IgD-negative memory B cell (primary cell): Measurements from ENCODE around the gene TMEM63A. TPM values are rescaled to one million over a fixed set of nuclear protein-coding genes. Genes with fewer than 3 reads are reported as not detected.
"Not testable (repeated sequence)": the region's sequence is repeated elsewhere in the genome, so short reads cannot be mapped to it uniquely, and the experiment has no call there.

Source experiments
- H3K27ac Mint-ChIP-seq, 3 donors: one replicate each; pipeline ENCODE4 v1.8.0; 2020 to 2022; ENCODE audit warnings: mild to moderate bottlenecking in 3 of 3, mixed read lengths in 3 of 3, moderate library complexity in 1 of 3
- H3K27me3 Mint-ChIP-seq: one replicate; pipeline ENCODE4 v1.8.0; 2021; ENCODE audit warnings: mixed read lengths
- H3K36me3 Mint-ChIP-seq: one replicate; pipeline ENCODE4 v1.8.0; 2020; ENCODE audit warnings: mild to moderate bottlenecking, mixed read lengths
- H3K4me1 Mint-ChIP-seq, 3 donors: one replicate each; pipeline ENCODE4 v1.8.0; 2020 to 2022; ENCODE audit warnings: mixed read lengths in 3 of 3, mild to moderate bottlenecking in 1 of 3
- H3K4me3 Mint-ChIP-seq, 4 donors: one replicate each; pipeline ENCODE4 v1.8.0; 2020 to 2022; ENCODE audit warnings: mild to moderate bottlenecking in 4 of 4, mixed read lengths in 4 of 4, moderate library complexity in 3 of 4
- H3K9me3 Mint-ChIP-seq, 3 donors: one replicate each; pipeline ENCODE4 v1.8.0; 2020 to 2021; ENCODE audit warnings: mixed read lengths in 3 of 3, mild to moderate bottlenecking in 1 of 3
- polyA plus RNA-seq: library from polyadenylated mRNA; unstranded; fragments of 300-500 nt; fragmentation: Illumina TruSeq; gene quantifications from one replicate; pipeline ENCODE4 v1.2.3, GENCODE V29; 2021

Gene TMEM63A
- polyA plus RNA-seq, 1 donor from 2014 or later: 32.1 TPM

DNA sequence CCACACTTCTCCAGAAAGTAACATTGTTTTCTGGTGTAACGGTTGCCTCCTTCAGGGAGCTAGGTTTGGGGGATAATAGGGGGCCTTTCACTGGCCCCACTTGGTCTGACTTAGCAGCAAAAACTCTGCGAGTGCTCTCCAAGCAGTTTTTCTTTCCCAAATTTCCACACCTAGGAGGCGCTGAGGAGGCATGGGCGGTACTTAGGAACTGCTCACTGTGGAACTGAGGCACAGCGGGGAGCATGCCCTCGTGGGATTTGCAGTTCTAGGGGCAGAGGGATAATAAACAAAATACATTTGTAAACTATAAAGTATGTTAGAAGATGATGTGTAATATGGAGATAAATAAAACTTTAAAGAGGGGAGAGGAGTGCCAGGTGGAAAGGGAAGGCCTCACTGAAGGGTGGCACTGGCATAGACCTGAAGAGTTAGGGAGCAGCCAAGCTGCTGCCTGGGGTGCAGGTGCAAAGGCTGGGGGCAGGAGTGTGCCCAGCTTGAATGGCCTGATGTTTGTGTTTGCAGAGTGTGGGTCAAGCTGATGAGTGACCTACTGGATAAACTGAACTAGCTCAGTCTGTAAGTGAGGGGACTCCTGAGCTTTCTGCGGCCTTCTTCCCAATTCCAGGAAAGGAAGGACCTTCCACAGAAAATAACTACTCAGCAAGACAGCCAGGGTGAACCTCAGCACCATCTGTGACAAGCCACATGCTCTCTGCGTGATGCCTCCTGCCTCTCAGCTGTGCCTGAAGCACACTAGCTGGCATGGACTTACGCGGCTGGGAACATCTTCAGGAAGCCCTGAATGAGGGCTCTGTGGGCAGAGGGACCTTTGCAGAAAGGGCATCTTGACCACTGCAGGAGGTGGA is 70.3 kb downstream of the TMEM63A start:
- H3K4me3 Mint-ChIP-seq: peak overlapping the region in 2 of 4 donors; percentile 17 to 28
- H3K27me3 Mint-ChIP-seq: no peaks in the 10 kb centered on the region
- peak overlapping the region in 1 of 3 donors; percentile 23 for H3K27ac Mint-ChIP-seq
- no peaks in the 10 kb centered on the region for H3K9me3 Mint-ChIP-seq
- no peaks in the 10 kb centered on the region for H3K36me3 Mint-ChIP-seq
- H3K4me1 Mint-ChIP-seq: peaks cover 0 to 8% (median 6%) of the 10 kb centered on the region in 3 donors

DNA sequence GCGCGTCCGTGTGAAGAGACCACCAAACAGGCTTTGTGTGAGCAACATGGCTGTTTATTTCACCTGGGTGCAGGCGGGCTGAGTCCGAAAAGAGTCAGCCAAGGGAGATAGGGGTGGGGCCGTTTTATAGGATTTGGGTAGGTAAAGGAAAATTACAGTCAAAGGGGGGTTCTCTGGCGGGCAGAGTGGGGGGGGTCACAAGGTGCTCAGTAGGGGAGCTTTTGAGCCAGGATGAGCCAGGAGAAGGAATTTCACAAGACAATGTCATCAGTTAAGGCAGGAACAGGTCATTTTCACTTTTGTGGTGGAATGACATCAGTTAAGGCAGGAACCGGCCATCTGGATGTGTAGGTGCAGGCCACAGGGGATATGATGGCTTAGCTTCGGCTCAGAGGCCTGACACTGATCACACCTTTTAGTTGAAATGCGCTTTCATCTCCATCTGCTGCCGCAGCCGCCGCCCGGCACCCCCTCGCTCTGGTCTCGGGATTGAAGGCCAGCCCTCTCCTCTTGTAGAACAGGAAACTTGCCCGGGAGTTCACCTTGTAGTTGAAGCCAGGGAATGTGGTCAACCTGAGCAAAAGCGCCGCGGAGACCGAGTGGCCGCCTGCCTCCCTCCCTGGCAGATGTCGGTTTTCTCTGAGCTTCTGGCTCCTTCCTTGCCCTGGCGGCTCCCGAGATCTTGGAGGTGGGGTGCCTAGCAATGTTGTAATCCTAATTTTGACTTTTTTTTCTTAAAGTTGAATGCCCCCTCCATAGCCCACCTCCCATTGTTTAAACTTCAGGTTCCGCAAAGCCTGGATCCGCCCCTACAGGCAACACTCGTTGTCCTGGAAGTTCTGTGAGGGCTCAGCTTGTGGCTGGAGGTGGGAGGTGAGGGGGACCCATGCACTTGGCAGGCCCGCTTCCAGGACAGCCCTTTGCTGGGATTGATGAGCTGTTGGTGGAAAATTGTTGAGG is 71.3 kb downstream of the TMEM63A start:
- peak overlapping the region; percentile 77 to 93 (median 87) for H3K4me3 Mint-ChIP-seq
- not testable (repeated sequence) for H3K36me3 Mint-ChIP-seq, H3K4me1 Mint-ChIP-seq, H3K9me3 Mint-ChIP-seq, H3K27me3 Mint-ChIP-seq
- peak overlapping the region in 1 of 3 donors; percentile 43 for H3K27ac Mint-ChIP-seq

DNA sequence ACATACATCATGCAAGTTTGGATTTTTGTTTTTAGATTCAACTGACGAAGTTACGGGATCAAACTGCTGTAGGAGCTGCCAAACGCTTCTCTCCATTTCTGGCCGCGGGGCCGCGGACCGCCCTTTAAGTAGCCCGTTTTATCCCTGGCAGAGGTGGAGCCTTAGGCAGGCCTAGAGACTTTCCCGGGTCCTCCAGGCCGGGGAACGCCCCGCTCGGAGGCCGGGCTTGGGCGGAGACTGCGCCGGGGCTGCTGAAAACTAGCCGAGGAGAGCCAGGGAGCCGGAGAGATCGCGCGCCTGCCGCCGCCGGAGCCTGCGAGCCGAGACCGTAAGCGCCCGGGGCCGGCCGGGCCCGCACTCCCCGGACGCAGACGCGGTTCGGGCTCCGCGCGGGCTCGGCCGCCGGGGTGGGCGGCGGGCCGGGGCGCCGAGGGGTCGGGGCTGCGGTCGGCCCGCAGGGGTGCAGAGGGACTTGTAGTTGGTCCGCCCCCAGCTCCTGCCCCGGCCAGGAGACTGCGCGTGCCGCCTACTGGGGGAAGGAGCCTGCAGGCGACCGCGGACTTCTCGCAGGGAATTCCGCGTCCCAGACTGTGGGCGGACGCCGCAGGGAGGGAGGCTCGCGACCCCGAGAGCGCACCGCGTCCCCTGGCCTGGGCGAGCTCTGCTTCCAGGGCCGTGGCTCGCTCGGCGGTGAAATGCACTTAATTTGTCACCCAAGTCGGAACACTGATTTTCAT is 72.2 kb downstream of the TMEM63A start, which contains the start of gene EPHX1:
Gene EPHX1 (plus strand): TSS at position 283 of the 737 bp plus-strand sequence. CDS start 18,606 bp downstream, outside the sequence.
- Mint-ChIP-seq H3K27me3 (no peaks in the 10 kb centered on the region), H3K4me3 (peak within 1 kb of the TSS; percentile 82 to 93 (median 87)), H3K4me1 (peaks cover 0 to 8% (median 8%) of the 10 kb centered on the region in 3 donors), H3K27ac (peak within 1 kb of the TSS in 2 of 3 donors; percentile 21 to 43), H3K9me3 (no peaks in the 10 kb centered on the region), H3K36me3 (no peaks in the 10 kb centered on the region)

DNA sequence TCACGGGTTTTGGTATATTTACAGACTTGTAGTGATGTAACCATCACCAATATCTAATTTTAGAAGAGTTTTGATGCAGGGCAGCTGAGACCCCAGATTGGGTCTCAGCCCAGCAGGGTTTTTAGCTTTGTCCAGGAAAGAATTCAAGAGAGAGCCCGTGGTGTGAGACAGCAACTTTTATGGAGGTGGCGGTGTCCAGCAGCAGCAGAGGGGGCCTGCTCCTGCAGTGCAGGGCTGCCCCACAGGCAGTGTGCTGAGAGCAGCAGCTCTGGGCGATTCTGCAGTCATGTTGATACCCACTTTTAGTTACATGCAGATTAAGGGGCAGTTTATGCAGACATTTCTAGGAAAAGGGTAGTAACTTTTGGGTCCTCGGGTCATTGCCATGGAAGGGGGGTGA is 74.0 kb downstream of the TMEM63A start:
- Mint-ChIP-seq H3K27ac (no peak overlapping the region), H3K4me3 (peak overlapping the region in 2 of 4 donors; percentile 61 to 83), H3K4me1 (peaks cover 0 to 8% (median 7%) of the 10 kb centered on the region in 3 donors), H3K9me3 (no peaks in the 10 kb centered on the region), H3K36me3 (no peaks in the 10 kb centered on the region), H3K27me3 (no peaks in the 10 kb centered on the region)

DNA sequence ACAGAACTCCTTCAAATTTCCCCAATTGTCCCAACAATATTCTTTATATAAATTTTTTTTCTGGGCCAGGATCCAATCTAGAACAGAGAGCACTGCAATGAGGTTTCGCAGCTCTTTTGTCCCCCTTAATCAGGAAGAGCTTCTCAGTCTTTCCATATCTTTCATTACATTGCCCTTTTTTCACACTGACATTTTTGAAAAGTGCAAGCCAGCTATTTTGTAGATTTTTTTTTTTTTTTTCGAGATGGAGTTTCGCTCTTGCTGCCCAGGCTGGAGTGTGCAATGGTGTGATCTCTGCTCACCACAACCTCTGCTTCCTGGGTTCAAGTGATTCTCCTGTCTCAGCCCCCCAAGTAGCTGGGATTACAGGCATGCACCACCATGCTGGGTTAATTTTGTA is 75.4 kb downstream of the TMEM63A start:
- H3K4me1 Mint-ChIP-seq, H3K36me3 Mint-ChIP-seq, H3K27ac Mint-ChIP-seq, H3K4me3 Mint-ChIP-seq, H3K9me3 Mint-ChIP-seq, H3K27me3 Mint-ChIP-seq: not testable (repeated sequence)

DNA sequence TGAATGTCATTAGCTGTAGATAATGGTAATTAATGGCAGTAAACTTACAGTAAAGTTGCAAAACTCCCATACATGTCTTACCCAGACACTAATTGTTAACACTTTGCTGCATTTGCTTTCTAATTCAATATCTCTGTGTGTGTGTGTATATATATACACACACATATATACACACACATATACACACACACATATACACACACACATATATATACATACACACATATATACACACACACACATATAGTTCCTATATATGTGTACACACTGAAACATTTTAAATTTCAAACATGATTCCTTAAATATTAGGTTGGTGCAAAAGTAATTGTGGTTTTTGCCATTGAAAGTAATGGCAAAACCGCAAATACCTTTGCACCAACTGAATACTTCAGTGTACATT is 75.9 kb downstream of the TMEM63A start:
- no peak overlapping the region for H3K4me3 Mint-ChIP-seq

DNA sequence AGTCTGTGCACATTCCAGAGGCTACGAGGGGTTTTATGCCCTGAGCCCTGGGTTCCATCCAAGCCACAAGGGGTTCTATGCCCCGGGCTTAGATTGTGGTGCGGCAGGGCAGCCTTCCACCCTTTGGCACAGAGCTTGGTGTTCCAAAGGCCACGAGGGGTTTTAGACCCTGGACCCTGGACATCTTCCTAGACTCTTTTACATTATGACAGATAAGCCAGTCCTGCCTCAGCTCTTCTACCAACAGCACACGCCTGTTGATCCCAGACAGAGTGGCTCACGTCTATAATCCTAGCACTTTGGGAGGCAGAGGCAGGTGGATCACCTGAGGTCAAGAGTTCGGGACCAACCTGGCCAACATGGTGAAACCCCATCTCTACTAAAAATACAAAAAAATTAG is 81.0 kb downstream of the TMEM63A start:
- H3K9me3 Mint-ChIP-seq, H3K4me1 Mint-ChIP-seq, H3K36me3 Mint-ChIP-seq, H3K4me3 Mint-ChIP-seq, H3K27me3 Mint-ChIP-seq: not testable (repeated sequence)
- H3K27ac Mint-ChIP-seq: peak overlapping the region in 1 of 3 donors; percentile 67

More for the DNA sequence above, 75.9 kb downstream of the TMEM63A start:
- Mint-ChIP-seq H3K4me1 (peaks cover 0 to 8% (median 7%) of the 10 kb centered on the region in 3 donors), H3K9me3 (no peaks in the 10 kb centered on the region), H3K27me3 (no peaks in the 10 kb centered on the region), H3K36me3 (no peaks in the 10 kb centered on the region), H3K27ac (no peak overlapping the region)

DNA sequence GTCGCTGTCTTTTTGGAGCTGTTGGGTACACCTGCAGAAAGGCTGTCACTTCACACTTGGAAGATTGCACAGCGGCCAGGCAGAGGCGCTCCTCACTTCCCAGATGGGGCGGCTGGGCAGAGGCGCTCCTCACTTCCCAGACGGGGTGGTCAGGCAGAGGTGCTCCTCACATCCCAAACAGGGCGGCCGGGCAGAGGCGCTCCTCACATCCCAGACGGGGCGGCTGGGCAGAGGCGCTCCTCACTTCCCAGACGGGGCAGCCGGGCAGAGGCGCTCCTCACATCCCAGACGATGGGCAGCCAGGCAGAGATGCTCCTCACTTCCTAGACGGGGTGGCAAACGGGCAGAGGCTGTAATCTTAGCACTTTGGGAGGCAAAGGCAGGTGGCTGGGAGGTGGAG is 86.1 kb downstream of the TMEM63A start:
- H3K36me3 Mint-ChIP-seq: peaks cover 17% of the 10 kb centered on the region
- H3K9me3 Mint-ChIP-seq, H3K4me3 Mint-ChIP-seq, H3K4me1 Mint-ChIP-seq, H3K27me3 Mint-ChIP-seq, H3K27ac Mint-ChIP-seq: not testable (repeated sequence)

Other genes starting within 250 kb of the TMEM63A start
- 0.04 TPM for gene ENAH, start 229.3 kb downstream of the TMEM63A start, polyA plus RNA-seq
- 240 TPM for gene SRP9, start 104.6 kb downstream of the TMEM63A start, polyA plus RNA-seq
- 0.26 TPM for gene EPHX1, start 72.3 kb downstream of the TMEM63A start, polyA plus RNA-seq
- not detected for gene LEFTY1, start 6.8 kb upstream of the TMEM63A start, polyA plus RNA-seq
- 68.9 TPM for gene PYCR2, start 41.9 kb upstream of the TMEM63A start, polyA plus RNA-seq
- 0.20 TPM for gene LEFTY2, start 58.8 kb upstream of the TMEM63A start, polyA plus RNA-seq
- 9.2 TPM for gene SDE2, start 117.0 kb upstream of the TMEM63A start, polyA plus RNA-seq
- gene H3-3A, start 180.3 kb upstream of the TMEM63A start, polyA plus RNA-seq: 1,011 TPM